ENCODE measurements around the gene KMT5C. TPM values are rescaled to one million over a fixed set of nuclear protein-coding genes. Genes with fewer than 3 reads are reported as not detected.

KMT5C gene
- total RNA-seq, 1 donor from 2014 or later: 68.4 TPM

DNA sequence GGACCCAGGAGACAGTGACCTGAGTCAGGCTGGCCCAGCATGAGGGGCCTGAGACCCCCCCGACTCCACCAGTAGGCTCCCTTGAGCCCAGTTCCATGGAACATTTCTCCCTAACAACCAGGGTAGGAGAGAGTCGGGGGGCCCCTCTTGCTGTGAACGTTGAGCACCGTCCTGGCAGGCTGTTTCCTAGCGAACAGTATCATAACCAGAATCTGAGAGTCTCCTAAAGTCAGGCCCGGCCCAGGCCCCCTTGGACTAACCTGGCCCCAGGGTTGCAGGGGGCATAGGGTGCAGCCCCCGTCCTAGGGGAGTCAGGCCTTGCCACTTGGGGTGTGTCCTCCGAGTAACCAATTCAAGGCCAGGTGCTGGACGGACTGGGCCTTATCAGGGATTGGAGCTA, 28.3 kb upstream of the KMT5C start:
- H3K27ac Mint-ChIP-seq: no peak overlapping the region

DNA sequence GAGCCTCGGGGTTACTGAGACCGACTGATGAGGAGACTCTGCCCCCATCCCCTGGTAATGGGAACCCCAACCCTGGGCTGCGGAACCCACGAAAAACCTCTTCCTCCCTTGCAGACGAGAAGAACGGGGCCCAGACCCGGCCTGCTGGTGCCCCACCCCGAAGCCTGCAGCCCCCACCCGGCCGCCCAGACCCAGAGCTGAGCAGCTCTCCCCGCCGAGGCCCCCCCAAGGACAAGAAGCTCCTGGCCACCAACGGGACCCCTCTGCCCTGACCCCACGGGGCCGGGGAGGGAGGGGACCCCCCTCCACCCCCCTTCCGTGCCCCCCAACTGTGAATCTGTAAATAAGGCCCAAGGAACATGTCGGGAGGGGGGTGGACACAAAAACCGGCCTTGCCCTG, 27.9 kb upstream of the KMT5C start:
- Mint-ChIP-seq H3K36me3 (ENCODE audit: insufficient read depth) (peaks cover 7% of the 10 kb centered on the region), H3K4me3 (ENCODE audit: low read depth) (no peak overlapping the region), H3K27ac (no peak overlapping the region), H3K9me3 (ENCODE audit: low read depth) (no peaks in the 10 kb centered on the region), H3K27me3 (no peaks in the 10 kb centered on the region), H3K4me1 (ENCODE audit: low read depth) (no peaks in the 10 kb centered on the region)
- TF ChIP-seq, protein P1, sequence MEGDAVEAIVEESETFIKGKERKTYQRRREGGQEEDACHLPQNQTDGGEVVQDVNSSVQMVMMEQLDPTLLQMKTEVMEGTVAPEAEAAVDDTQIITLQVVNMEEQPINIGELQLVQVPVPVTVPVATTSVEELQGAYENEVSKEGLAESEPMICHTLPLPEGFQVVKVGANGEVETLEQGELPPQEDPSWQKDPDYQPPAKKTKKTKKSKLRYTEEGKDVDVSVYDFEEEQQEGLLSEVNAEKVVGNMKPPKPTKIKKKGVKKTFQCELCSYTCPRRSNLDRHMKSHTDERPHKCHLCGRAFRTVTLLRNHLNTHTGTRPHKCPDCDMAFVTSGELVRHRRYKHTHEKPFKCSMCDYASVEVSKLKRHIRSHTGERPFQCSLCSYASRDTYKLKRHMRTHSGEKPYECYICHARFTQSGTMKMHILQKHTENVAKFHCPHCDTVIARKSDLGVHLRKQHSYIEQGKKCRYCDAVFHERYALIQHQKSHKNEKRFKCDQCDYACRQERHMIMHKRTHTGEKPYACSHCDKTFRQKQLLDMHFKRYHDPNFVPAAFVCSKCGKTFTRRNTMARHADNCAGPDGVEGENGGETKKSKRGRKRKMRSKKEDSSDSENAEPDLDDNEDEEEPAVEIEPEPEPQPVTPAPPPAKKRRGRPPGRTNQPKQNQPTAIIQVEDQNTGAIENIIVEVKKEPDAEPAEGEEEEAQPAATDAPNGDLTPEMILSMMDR (IDR thresholded peaks at IDR 0.05; ENCODE audit: unreplicated experiment): no peak
- no peak for DNase-seq (ENCODE audit: low spot score, unreplicated experiment)

More for the DNA sequence above, 28.3 kb upstream of the KMT5C start:
- H3K4me1 Mint-ChIP-seq (ENCODE audit: low read depth): no peaks in the 10 kb centered on the region
- H3K9me3 Mint-ChIP-seq (ENCODE audit: low read depth): no peaks in the 10 kb centered on the region
- TF ChIP-seq, protein P1 (IDR thresholded peaks at IDR 0.05; ENCODE audit: unreplicated experiment): no peak
- peaks cover 9% of the 10 kb centered on the region for H3K36me3 Mint-ChIP-seq (ENCODE audit: insufficient read depth)
- H3K4me3 Mint-ChIP-seq (ENCODE audit: low read depth): no peak overlapping the region
- H3K27me3 Mint-ChIP-seq: no peaks in the 10 kb centered on the region
- DNase-seq (ENCODE audit: low spot score, unreplicated experiment): no peak

DNA sequence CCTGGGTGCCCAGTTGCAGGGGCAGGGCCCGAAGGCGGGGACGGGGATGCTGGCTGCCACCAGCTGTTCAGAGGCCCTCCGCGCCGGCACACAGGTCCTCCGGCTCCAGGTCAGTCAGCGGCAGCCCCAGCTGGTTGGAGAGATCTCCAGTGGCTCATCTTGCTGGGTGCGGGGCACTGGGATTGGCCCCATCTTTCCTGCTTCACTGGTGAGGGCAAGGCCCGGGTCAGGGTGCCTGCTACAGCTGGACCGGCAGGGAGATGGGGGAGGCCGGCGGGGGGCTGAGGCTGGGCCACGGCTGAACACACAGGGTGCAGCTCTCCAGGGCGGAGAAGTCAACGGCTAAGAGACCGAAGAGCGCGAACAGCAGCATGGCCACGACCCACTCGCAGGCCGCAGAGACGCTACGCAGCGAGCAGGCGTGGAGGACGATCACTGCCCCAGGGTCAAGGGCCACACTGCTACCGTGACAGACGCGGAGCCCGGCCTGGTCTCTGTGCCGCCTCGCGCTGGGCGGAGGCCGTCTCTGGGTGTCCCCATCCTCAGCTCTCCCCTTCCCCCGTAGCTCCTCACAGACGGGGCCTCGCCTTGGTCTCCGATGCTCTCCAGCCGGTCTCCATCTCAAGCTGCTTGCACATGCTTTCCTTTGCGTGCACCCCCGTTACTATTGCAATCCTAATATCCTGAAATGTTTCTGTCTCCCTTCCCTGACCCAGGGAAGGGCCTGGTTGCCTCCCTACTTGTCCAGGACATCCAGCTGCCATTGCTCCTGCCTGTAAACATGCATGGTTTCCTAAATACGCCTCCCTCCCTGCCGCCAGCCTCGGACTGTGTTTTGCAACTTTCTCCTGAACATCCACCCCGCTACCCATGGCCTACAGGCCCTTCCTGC, 26.8 kb upstream of the KMT5C start:
- TF ChIP-seq, protein P1 (IDR thresholded peaks at IDR 0.05; ENCODE audit: unreplicated experiment): no peak
- Mint-ChIP-seq H3K9me3 (ENCODE audit: low read depth) (no peaks in the 10 kb centered on the region), H3K27me3 (no peaks in the 10 kb centered on the region), H3K36me3 (ENCODE audit: insufficient read depth) (peaks cover 6% of the 10 kb centered on the region), H3K27ac (peak overlapping the region; percentile 23), H3K4me1 (ENCODE audit: low read depth) (no peaks in the 10 kb centered on the region), H3K4me3 (ENCODE audit: low read depth) (no peak overlapping the region)
- DNase-seq (ENCODE audit: low spot score, unreplicated experiment): no peak

DNA sequence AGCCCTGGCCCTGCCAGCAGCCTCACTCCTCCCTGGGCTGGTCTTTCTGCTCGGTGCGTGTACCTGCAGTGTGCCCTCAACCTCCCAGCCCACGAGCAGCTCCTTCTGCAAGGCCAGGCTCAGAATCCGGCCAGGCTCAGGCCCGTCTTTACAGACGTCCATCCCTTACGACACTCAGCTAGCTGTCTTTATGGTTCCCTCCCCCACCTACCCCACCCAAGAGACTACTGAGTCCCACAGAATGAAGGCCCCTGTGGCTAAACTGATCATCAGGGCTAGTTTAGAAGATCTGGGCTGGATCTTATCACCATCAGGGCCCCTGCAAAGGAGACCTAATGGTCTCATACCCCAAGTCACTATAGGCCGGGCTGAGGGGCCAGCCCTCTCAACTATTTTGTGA, 25.3 kb upstream of the KMT5C start:
- Mint-ChIP-seq H3K4me3 (ENCODE audit: low read depth) (no peak overlapping the region), H3K27ac (no peak overlapping the region), H3K27me3 (no peaks in the 10 kb centered on the region), H3K4me1 (ENCODE audit: low read depth) (no peaks in the 10 kb centered on the region), H3K36me3 (ENCODE audit: insufficient read depth) (peaks cover 4% of the 10 kb centered on the region), H3K9me3 (ENCODE audit: low read depth) (no peaks in the 10 kb centered on the region)
- TF ChIP-seq, protein P1 (IDR thresholded peaks at IDR 0.05; ENCODE audit: unreplicated experiment): no peak
- no peak for DNase-seq (ENCODE audit: low spot score, unreplicated experiment)

DNA sequence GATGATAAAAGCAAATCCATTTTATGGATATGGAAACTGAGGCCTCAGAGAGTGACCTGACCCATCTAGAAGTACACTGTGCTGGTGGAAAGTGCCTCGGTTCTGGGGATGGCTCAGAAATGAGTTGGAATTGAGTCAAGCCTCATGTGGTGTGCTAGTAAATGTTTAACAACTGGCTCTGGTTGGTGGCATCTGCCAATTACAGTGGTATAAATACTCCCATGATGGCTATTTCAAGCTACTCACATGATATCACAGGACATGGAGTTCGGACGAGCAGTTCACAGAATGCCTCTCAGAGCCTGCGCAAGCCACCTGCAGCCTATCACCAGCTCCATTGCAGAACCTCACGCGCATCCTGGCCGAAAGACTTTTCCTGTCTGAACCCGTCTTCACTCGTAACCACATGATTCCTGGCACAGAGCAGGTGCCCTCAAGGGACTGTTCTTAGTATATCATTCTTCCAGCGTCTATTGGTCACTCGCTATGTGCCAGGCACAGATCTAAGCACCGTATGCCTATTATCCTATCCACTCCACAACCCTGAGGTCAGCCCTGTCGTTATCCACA, 23.6 kb upstream of the KMT5C start:
- Mint-ChIP-seq H3K36me3 (ENCODE audit: insufficient read depth) (peaks cover 1% of the 10 kb centered on the region), H3K4me1 (ENCODE audit: low read depth) (peaks cover 3% of the 10 kb centered on the region), H3K4me3 (ENCODE audit: low read depth) (no peak overlapping the region), H3K27me3 (no peaks in the 10 kb centered on the region), H3K27ac (no peak overlapping the region), H3K9me3 (ENCODE audit: low read depth) (no peaks in the 10 kb centered on the region)
- no peak for DNase-seq (ENCODE audit: low spot score, unreplicated experiment)
- TF ChIP-seq, protein P1 (IDR thresholded peaks at IDR 0.05; ENCODE audit: unreplicated experiment): no peak

Measured in progenitor cell of endocrine pancreas (in vitro differentiated cells).